ENCODE results near the gene OXCT2.
A peak's percentile ranks its signal among the peaks of the same experiment; 100 is the strongest.
"Not testable (repeated sequence)": the region's sequence is repeated elsewhere in the genome, so short reads cannot be mapped to it uniquely, and the experiment has no call there.

Gene OXCT2

DNA sequence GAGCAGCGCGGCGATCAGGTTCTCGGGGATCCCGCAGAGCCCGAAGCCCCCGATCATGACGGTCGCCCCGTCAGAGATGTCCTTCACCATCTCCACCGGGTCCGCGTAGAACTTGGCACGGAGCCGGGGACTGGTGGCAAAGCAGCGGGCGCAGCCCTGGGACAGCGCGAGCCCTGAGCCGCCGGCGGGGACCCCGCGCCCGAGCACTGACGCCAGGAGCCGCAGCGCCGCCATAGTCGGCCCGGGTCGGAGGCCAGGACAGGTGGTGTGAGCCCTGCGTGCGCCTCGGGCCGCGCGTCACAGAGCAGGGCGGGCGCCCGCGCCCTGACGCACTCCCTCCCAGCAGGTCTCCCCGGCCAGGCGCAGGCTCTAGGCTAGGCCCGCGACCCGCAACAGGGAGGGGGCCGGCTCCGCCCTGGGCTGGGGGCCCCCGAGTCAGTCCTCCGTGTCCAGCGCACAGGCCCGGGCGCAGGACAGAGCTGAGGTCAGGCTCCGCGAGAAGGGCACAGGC lies at the start of gene OXCT2:
Gene OXCT2 (minus strand): TSS at position 327 of the 511 bp plus-strand sequence. CDS start 93 bp downstream, at position 234.
- not testable (repeated sequence) for DNase-seq (ENCODE audit: low read depth in 2 of 2)

DNA sequence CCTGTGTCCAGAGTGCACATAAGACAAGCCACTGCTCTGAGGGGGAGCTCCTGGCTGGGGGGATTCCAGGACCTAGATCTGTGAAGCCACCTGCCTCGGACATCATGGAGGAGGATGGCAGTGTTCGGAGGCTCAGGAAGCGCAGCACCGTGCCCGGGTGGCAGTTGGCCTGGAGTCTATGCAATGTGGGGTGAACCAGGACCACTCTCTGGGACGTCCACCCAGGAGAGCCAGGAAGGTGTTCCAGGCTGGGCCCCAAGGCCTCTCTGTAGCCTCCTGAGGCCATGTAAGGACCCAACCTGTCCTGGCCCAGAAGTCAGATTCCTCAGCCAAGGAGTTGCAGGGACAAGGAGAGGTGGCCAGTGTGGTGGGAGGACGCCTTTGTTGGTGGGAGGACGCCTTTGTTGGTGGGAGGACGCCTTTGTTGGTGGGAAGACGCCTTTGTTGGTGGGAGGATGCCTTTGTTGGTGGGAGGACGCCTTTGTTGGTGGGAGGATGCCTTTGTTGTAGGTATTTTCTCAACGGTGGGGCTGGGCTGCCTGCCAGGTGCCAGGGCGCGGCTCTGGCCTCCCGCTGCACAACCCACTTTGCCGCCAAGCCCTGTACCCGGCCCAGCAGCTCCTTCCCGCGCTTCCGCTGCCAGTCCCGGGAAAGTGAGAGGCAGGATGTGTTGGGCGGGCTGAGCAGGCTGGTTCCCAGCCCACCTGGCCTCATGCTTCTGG lies 48.1 kb upstream of the OXCT2 start:
- no peak for DNase-seq (ENCODE audit: low read depth in 2 of 2)

DNA sequence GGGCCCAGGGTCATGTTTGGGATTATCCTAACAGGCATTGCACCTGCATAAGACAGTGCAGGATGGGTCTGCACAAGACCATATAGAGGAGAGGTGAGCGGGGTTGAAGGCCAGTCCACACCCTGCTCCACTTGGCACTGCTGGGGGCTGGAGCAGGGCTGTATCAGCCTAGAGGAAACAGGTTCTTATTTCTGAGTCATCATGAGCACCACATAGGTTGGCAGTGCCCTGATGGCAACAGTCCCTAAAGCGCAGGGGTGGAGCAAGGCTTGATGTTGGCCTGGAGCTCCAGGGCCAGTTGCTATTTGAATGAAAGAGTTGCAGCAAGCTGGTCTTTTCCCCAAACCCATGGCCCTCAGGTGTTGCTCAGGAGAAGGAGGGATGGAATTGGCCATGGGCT lies 47.3 kb upstream of the OXCT2 start:
- no peak for DNase-seq (ENCODE audit: low read depth in 2 of 2)

DNA sequence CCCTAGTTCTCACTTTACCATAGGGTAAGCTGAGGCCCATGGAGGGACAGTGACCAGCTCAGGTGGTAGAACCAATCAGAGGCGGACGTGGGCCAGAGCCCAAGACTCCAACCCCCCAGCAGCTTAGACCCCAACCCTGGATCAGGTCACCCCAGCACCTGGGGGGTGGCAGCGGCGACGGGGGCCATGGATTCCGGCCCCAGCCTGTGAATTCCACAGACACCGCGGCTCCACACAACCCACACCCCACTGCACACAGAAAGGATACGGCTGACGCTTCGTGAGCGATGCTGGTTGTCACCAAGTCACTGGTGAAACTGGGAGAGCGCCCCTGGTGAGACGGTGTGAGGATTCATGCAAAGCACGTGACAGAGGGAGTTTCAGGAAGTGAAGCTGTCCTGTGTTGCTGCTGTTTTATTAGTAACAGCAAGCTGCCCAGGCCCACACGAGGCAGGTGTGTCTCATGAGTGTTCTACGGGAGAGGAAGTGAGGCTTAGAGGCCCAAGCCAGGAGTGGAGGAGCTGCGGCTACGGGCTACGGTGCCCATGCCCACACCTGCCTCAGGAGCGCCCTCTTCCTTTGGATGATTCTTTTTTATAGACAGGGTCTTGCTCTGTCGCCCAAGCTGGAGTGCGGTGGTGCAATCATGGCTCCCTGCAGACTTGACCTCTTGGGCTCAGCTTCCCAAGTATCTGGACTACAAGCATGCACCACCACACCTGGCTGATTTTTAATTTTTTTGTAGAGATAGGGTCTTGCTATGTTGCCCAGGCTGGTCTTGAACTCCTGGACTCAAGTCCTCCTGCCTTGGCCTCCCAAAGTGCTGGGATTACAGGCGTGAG lies 46.2 kb upstream of the OXCT2 start:
- DNase-seq (ENCODE audit: low read depth in 2 of 2): not testable (repeated sequence)

DNA sequence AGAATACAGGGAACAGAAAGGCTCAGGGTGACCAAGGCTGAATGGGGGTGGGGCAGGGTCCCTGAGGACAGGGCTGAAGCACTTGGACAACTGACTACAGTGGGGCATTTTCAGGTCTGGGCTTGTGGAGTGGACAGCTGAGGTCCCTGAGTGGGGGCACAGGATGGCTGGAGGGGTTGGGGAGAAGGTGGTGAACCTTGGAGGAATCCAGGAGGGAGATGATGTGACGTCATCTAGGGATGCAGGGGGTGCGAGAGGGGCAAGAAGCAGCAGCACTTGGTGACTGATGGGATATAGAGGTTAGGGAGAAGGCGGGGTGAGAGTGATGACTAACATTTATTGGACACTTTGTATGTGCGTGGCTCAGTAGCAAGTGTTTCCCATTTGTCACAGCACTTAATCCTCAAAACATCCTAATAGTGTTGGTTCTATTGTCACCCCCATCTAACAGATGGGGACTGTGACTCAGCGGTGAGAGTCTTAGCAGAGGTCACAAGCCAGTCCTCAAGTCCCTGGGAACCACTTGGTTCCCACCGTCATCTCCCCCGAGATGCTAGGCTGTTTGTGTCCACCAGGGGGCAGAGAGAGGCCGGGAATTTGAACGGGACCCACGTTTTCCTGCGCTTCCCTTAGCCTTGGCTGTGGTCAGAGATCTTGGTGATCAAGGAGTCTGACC lies 45.4 kb upstream of the OXCT2 start:
- DNase-seq (ENCODE audit: low read depth in 2 of 2): peak in 1 of 2 experiments; percentile 18

DNA sequence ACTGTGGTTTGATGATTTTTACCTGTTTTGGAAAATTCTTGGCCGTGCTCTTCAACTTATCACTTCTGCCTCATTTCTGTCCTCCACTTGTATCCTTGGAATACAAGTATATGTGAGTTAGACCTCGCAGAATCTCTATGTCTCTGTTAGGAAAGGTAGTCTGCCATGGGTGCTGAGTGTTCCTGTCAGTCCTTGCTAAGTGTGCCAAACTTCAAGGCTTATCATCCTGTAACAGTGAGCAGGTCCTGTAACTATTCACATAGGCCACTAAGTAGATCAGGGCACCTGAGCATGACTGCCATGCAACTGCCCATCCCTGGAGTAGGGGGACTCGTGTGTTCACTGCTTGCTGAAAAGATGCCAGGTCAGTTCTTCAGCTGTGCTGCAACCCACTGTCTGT lies 41.8 kb upstream of the OXCT2 start:
- no peak for DNase-seq (ENCODE audit: low read depth in 2 of 2)

DNA sequence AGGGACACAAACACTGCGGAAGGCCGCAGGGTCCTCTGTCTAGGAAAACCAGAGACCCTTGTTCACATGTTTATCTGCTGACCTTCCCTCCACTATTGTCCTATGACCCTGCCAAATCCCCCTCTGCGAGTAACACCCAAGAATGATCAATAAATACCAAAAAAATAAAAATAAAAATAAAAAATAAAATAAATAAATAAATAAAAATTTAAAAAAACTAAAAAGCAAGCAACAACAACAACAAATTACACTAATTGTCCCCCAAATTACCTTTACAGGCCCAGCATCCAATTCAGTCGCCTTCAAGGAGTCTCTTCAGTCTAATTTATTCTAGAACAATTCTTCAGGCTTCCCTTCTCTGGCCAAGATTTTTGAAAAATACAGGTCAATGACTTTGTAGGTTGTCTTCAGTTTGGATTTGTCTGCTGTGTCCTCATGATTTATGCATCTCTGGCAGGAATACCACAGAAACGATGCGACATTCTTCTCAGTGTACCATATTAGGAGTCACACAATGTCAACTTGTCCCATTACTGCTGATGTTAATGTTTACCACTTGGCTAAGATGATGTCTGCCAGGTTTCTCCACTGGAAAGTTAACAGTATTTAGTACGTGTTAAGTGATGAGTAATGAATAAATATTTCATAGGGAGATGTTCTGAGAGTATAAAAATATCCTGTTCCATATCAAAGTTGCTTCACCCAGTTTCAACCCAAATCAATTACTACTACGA lies 37.8 kb upstream of the OXCT2 start:
- no peak for DNase-seq (ENCODE audit: low read depth in 2 of 2)

DNA sequence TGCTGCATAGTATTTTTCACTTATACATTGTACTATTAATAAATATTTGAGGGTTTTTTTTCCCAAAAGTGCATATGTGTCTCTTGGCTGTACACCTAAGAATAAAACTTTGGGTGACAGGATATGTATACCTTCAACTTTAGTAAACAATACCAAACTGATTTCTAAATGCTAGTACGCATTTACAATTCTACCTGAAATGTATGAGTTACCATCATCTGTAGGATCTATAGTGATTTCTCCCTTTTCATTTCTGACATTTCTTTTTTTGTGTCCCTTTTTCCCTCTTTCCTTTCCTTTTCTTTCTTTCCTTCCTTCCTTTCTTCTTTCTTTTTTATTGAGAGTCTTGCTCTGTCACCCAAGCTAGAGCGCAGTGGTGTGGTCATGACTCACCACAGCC lies 34.2 kb upstream of the OXCT2 start:
- DNase-seq (ENCODE audit: low read depth in 2 of 2): no peak

DNA sequence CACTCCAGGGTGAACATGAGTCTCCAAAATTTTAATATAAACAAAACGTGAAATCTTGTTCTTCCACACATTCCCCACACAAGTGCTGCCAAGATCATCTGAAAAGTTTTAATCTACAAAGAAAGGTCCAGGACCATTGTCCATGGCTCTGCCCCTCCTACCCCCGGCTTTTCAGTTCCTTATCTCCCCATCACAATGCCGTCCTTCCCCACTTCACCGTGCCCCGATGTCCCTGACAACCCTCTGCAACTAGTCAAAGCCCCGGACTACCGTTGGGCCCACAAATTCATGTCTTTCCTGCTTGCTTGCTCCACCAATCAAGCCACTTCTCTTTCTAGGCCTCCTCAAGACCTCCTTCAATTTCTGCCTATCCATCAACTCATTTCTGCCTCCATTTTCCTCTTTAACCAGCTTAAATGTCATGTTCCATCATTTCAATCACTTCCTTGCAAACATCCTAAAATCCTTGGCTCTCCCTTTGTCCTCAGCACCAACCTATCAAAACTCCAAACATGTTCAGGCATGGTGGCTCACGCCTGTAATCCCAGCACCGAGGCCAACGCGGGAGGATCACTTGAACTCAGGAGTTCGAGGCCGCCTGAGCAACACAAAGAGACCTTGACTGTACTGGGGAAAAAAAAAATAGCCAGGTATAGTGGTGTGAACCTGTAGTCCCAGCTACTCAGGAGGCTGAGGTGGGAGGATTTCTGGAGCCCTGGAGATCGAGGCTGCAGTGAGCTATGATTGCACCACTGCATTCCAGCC lies 31.5 kb upstream of the OXCT2 start:
- DNase-seq (ENCODE audit: low read depth in 2 of 2): no peak

DNA sequence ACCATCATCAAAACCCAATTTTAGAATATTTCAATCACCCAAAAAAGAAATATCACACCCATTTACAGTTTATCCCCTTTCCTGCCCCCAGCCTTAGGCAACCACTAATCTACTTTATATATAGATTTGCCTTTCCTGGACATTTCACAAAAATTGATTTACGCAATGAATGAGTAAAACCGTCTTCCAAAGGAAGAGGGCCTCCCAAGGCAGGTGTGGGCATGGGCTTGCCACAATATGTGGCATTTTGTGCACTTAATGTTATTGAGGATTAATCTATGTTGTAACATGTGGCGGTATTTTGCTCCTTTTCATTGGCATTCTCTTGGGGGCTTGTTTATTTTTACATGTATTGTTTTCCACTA lies 29.3 kb upstream of the OXCT2 start:
- no peak for DNase-seq (ENCODE audit: low read depth in 2 of 2)

DNA sequence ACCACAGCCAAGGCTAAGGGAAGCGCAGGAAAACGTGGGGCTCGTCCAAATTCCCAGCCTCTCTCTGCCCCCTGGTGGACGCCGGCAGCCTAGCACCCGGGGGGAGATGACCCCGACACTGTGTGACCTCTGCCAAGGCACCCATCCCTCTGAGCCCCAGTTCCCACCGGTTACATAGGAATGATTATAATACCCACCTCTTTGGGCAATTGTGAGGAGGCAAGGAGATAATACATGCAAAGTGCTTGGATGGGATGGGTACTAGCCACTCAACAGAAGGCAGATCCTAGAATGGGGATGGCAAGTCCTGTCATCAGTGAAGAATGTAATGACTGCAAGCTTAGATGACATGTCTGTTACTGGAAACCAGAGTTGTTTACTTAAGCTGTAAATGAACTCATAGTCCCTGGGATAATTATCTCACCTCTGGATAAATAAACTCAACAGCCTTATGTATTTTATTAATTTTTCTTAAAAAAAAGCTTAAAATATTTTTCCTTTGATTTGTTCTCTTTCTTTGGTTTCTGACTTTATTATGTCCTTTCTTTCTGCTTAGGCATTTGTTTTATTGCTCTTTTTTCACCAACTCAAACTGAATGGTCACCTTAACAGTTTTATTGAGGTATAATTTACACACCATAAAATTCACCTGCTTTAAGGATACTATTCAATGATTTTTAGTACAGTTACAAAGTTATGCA lies 28.8 kb upstream of the OXCT2 start:
- peak; percentile 21 to 26 for DNase-seq (ENCODE audit: low read depth in 2 of 2)

DNA sequence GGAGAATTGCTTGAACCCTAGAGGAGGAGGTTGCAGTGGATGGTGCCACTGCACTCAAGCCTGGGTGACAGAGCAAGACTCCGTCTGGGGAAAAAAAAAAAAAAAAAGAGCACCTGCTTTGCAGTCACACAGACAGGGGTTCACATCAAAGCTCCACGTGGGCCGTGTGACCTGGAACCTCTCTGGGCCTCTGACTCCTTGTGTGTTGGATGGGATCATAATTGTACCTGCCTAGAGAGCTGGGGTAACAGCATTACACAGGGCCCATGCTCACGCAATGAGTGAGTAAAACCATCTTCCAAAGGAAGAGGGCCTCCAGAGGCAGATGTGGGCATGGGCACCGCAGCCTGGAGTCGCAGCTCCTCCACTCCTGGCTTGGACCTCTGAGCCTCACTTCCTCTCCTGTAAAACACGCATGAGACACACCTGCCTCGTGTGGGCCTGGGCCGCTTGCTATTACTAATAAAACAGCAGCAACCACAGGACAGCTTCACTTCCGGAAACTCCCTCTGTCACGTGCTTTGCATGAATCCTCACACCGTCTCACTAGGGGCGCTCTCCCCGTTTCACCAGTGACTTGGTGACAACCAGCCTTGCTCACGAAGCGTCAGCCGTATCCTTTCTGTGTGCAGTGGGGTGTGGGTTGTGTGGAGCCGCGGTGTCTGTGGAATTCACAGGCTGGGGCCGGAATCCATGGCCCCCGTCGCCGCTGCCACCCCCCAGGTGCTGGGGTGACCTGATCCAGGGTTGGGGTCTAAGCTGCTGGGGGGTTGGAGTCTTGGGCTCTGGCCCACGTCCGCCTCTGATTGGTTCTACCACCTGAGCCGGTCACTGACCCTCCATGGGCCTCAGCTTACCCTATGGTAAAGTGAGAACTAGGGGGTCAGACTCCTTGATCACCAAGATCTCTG lies 28.0 kb upstream of the OXCT2 start:
- DNase-seq (ENCODE audit: low read depth in 2 of 2): not testable (repeated sequence)

DNA sequence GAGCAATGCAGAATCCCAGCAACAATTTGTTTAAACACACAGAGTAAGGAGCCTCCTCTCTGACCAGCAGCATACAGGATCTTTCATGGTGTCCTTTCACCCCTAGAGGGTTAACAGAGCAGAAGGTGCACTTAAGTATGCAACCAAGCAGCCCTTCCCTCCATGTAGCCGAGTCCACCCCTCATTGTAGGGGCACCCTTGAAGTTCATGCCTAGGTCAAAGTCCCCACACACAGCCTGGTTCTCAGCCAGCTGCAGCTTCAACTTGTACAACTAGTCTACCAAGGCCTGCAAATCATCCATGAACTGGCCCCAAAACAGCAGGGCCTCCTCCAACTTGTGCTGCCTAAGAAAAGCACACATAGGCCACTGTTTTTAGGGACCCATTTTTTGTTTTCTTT lies 24.5 kb upstream of the OXCT2 start:
- no peak for DNase-seq (ENCODE audit: low read depth in 2 of 2)

DNA sequence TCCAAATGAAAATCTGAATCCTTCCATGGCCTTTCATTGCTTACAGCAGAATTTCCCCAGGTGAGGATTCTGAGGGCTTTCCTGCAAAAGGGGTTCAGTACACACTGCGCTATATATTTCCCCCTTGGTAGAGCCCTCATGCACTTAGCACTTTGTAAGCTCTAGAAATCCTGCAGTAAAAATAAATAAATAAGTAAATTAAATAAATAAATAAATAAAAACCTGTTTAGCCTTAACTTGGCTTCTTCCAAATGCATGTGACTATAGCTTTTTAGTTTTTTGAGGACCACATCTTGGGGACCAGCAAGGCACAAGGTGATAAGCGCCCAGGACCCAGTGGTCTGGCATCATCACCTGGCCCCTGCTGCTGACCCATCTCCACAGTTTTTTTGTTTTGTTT lies 20.7 kb upstream of the OXCT2 start:
- no peak for DNase-seq (ENCODE audit: low read depth in 2 of 2)

DNA sequence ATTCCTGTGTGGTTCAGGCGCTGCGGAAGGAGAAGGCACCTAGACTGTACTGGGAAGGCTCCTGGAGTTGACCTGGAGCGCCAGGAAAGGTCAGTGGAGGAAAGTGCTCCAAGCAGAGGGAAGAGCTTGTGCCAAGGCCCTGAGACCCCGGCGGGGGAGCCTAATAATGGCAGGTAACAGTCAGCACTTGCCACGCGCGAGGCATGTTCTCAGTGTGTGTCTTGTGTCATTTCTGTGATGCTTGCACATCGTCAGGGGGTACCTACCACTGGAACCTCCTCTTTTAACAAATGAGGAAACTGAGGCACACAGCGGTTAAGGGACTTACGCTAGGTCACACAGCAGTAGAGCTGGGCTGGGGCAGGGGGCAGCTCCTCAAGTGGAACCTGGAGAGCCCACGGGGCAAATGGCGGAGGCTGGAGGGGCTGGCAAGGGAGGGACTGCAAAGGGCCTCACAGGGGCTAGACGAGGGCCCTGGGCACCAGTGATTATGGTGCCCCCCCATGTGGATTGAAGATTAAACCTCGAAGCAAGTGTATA lies 18.5 kb upstream of the OXCT2 start:
- no peak for DNase-seq (ENCODE audit: low read depth in 2 of 2)

DNA sequence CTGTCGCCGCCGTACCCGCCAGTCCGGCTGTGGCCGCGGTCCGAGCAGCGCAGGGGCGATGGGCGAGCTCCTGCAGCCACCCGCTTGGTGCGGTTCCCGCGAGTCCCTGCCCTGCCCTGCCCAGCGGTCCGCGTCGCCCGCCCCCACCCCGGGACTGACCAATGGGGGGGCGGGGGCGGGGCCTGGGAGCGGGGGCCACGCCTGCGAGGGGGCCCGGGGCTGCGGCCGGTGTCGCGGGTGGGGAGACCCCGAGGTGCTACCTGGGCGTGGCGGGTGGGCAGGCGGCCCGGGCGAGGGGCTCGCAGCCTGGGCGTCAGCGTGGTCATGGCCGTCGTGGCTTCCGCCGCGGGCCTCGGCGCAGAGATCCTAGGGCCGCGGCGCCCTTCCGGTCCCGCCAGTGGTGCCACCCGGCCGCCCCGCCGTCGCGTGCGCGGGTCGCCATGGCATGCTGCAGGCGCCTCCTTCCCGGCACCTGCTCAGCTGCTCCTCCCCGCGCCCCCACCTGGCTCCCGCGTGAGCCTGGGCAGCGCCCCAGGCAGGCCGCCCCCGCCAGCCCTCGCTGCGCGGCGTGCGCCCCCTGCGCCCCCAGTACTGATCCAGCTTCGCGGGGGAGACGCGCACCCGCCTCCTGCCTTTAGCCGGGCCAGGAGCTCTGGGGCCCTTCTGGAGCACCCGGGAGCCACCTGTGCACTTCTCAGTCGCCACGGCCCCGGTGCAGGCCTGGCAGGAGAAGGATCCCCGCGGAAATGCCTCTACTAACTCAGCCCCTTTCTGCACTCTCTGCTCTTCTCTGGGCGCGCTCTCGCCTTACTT lies 17.8 kb upstream of the OXCT2 start, which contains the start of gene BMP8B:
Gene BMP8B (minus strand): TSS at position 108 of the 813 bp plus-strand sequence. CDS start 380 bp downstream, outside the sequence.
- DNase-seq (ENCODE audit: low read depth in 2 of 2): no peak

DNA sequence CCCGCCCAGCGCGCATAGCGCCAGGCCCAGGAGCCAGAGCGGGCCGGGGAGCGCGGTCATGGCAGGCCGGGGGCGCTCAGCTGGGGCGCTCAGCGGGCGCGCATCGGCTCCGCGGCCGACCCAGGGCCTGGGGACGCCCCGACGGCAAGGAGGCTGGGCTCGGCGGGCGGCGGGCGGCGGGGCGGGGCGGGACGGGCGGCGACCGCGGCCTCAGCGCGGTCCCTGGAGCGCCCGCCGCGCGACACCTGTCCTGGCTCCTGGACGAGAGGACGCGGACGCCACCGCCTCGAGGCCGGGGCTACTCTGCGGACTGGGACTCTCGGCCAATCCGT lies 17.2 kb upstream of the OXCT2 start:
- DNase-seq (ENCODE audit: low read depth in 2 of 2): no peak

DNA sequence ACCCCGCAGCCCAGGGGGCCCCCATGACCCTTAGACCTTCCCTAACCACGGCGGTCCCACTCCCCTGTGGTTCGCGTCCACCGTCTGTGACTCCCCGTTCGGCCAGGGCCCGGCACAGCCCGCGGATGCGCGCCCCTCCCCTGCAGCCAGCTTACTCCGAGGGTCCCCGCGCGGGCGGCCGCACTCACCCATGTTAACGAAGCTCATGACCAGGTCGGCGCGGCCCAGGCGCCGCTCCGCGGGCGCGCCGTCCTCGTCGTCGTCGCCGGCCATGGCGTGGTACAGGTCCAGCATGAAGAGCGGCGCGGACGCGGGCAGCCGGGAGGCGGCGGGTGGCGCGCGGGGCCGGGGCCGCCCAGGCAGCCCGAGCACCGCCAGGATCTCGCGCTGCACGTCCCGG lies 16.8 kb upstream of the OXCT2 start:
- DNase-seq (ENCODE audit: low read depth in 2 of 2): not testable (repeated sequence)
